ENCODE results near the gene PSMD10.

- TF ChIP-seq, protein P1, sequence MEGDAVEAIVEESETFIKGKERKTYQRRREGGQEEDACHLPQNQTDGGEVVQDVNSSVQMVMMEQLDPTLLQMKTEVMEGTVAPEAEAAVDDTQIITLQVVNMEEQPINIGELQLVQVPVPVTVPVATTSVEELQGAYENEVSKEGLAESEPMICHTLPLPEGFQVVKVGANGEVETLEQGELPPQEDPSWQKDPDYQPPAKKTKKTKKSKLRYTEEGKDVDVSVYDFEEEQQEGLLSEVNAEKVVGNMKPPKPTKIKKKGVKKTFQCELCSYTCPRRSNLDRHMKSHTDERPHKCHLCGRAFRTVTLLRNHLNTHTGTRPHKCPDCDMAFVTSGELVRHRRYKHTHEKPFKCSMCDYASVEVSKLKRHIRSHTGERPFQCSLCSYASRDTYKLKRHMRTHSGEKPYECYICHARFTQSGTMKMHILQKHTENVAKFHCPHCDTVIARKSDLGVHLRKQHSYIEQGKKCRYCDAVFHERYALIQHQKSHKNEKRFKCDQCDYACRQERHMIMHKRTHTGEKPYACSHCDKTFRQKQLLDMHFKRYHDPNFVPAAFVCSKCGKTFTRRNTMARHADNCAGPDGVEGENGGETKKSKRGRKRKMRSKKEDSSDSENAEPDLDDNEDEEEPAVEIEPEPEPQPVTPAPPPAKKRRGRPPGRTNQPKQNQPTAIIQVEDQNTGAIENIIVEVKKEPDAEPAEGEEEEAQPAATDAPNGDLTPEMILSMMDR (IDR thresholded peaks at IDR 0.05; ENCODE audit: insufficient read depth, low read length, poor library complexity, severe bottlenecking): no peak
- no peak for TF ChIP-seq EZH2phosphoT487 (conservative IDR thresholded peaks at IDR 0.05; ENCODE audit: low read length)
These were observed 32.4 kb upstream of the PSMD10 start for GRCh38 chrX:108123591-108124366.
